ENCODE measurements around the gene VEGFB.
A peak's percentile ranks its signal among the peaks of the same experiment; 100 is the strongest.

VEGFB gene

DNA sequence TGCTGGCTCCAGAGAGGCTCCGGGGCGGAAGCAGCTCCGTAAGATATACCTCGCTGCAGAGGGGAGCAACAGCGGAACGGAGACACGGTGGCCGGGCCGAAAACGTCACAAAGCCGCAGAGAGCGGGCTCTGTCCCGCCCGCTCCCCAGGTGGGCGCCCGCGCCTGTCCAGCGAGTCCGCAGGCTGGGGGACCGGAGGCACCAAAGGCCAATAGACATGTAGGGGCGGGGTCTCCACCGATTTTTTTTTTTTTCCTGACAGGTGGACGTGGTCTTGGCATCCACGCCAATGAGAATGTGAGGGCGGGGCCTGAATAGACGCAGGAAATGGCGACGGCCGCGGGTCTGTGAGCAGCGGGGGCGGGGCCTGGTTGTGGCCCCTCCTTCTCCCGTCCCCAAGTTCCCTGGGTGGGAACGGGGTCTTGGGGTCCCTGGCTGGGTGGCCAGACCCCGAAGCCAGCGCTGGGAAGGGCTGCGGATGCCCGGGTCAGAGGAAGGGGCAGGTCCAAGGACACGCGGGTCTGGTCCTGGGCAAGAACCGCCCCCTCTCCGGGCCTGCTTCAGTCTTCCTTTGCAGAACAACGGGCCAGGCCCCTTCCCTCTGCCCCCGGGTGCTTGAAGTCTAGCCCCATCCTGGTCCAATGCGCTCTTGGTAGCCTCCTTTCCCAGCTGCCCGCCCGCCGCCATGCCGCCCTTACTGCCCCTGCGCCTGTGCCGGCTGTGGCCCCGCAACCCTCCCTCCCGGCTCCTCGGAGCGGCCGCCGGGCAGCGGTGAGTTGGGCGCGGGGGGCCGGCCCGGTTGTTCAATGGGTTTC is 4.0 kb upstream of the VEGFB start, which contains the start of gene DNAJC4:
Gene DNAJC4 (plus strand): TSS at position 378 of the 814 bp plus-strand sequence. CDS start 307 bp downstream, at position 685.
- DNase-seq = peak; percentile 31 to 94 (median 82)

DNA sequence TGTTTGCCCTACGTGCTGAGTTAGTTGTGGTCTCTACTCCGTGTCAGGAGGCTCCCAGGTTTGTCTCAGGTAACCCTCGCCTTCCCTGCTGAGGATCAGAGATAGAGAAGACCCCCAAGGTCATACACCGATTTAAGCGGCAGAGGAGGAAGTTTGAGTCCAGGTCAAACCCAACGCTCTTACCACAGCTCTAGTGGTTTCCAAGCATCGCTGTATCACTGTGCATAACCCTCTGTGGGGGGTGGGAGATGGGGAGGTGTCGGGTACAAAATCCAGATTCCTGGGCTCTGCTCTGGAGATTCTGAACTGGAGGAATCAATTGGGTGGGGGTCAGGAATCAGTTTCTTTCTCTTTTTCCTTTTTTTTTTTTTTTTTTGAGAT is 3.4 kb upstream of the VEGFB start:
- DNase-seq = no peak

DNA sequence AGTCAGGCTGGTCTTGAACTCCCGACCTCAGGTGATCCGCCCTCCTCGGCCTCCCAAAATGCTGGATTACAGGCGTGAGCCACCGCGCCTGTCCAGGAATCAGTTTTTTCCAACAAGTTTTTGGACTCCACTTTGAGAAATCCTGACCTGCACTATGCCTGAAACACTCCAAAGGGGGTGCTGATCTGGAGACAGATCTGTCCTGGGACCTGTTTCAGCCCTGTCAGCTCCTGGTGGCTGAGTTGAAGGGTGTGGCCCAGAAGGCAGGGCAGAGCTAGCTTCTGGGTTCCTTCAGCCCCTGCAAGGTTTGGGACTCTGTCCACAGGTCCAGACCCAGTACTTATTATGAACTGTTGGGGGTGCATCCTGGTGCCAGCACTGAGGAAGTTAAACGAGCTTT is 2.8 kb upstream of the VEGFB start:
- no peak for DNase-seq

DNA sequence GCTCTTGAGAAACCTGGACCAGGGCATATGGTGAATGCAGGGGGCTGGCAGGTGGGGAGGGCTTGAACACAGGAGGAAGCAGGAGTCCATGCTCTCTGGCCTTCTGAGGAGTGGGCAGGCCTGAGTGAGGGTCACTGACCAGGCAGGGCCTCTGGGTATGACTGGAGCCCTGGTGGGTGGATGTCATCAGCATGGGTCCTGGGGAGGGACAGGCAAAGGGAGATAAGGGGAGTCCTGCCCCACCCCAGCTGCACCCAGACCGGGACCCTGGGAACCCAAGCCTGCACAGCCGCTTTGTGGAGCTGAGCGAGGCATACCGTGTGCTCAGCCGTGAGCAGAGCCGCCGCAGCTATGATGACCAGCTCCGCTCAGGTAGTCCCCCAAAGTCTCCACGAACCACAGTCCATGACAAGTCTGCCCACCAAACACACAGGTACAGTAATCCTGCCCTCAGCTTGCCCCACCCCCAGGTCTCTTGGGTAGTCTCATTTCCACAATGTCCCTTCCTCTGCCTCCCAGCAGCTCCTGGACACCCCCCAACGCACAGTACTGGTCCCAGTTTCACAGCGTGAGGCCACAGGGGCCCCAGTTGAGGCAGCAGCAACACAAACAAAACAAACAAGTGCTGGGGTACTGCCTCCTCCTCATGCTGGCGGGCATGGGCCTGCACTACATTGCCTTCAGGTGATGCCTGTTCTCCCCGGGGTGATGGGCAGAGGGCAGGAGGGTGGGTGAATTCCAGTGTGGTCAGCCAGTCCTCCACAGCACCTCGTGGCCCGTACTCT is 2.0 kb upstream of the VEGFB start:
- DNase-seq = no peak

DNA sequence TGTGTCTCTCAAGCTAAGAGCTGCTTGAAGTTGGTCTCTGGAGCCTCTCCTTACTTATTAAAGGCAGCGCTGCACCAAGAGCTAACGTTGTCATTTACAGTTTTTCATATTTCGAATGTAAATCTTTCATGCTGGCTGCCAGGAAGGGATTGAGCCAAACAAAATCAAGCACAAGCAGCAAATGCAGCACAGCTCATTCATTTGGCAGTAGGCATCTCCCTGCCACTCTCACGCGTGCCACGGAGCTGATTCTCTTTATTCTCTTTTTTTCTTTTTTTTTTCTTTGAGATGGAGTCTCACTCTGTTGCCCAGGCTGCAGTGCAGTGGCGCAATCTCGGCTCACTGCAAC is 1.4 kb upstream of the VEGFB start:
- no peak for DNase-seq

DNA sequence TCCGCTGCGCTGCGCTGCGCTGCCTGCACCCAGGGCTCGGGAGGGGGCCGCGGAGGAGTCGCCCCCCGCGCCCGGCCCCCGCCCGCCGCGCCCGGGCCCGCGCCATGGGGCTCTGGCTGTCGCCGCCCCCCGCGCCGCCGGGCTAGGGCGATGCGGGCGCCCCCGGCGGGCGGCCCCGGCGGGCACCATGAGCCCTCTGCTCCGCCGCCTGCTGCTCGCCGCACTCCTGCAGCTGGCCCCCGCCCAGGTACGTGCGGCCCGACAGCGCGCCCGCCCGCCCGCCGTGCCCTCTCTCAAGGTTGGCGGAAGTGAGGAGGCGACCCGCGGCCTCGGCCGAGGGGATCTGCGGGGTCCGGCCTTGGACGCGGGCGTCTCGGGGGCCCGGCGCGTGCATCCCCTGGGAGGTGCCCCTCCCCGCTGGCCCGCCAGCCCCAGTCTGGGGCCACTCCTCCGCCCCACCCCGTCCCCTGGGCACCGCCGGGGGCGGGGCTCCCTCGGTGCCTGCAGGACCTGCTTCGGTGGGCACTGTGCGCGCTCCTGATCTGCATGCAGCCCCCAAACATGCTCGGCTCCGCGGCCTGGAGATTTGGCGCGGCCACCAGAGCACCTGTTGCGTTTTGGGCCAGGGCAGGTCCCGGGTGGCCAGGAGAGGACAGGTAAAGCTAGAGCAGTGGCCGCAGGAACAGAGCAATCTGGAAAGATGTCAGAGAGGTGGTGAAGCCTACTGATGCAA is 429 bp downstream of the VEGFB start:
- peak in 11 of 51 donors; percentile 24 to 53 (median 33) for DNase-seq

DNA sequence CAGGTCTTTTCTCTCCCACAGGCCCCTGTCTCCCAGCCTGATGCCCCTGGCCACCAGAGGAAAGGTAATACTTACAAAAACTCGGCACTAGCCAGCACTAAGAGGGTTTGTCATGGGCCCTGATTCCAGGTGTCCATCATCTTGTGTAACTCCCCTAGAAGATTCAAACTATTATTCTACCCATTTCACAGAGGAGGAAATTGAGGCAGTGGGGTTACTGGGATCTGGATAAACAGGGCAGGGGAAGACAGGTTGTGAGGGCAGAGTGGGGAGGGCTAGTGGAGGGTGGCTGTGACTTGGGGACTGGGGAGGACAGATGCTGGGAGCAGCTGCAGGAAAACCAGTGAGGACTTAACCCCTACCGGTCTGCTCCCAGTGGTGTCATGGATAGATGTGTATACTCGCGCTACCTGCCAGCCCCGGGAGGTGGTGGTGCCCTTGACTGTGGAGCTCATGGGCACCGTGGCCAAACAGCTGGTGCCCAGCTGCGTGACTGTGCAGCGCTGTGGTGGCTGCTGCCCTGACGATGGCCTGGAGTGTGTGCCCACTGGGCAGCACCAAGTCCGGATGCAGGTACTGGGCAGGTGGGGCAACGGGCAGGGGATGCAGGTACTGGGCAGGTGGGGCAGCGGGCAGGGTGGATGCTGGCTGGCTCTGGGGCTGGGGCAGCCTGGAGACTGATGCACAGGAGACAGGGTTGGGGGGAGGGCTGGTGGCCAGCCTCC is 1.2 kb downstream of the VEGFB start:
- no peak for DNase-seq

DNA sequence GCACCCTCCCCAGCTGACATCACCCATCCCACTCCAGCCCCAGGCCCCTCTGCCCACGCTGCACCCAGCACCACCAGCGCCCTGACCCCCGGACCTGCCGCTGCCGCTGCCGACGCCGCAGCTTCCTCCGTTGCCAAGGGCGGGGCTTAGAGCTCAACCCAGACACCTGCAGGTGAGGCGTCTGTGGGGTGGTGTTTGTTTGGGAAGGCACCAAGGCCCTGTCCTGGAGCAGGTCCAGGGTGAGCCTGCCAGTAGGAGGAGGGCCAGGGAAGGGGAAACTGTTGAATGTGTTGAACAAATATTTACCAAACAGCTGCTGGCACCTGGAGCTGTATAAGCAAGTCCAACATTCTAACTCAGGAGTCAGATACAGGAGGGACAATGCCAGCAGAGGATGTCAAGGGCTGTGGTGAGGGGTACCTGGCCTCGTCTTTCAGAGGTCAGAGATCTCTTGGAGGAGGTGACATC is 3.1 kb downstream of the VEGFB start:
- no peak for DNase-seq

DNA sequence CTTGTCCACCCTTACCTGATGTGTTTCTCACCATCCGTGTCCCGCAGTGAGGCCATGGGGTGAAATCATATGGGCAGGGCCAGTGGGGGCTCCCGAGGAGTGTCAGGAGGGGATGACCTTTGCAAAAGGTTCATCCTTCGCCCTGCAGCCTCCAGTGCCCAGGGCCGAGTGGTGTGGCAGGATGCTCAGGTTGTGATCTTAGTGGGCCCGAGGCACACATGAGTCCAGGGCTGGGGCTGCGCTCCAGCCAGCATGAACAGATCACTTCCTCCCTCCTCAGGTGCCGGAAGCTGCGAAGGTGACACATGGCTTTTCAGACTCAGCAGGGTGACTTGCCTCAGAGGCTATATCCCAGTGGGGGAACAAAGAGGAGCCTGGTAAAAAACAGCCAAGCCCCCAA is 3.7 kb downstream of the VEGFB start:
- no peak for DNase-seq

DNA sequence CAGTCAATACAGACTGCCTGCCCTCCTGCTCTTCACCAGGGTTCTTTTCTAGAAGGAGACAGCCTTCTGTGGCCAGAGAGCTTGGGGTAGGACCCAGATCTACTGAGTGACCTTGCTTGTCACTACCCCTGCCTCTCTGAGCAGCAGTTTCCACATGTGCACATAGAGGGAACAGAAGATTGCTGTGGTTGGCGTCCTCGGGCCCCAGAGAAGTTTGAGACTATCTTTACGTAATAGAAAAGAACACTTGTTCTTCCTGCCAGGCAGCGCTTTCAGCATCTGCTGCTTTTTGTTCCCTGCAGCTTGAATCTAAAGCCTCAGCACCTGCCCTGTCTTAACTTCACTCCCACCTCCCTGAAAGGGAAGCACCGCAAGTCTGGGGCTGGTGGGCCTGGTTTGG is 4.6 kb downstream of the VEGFB start:
- no peak for DNase-seq

DNA sequence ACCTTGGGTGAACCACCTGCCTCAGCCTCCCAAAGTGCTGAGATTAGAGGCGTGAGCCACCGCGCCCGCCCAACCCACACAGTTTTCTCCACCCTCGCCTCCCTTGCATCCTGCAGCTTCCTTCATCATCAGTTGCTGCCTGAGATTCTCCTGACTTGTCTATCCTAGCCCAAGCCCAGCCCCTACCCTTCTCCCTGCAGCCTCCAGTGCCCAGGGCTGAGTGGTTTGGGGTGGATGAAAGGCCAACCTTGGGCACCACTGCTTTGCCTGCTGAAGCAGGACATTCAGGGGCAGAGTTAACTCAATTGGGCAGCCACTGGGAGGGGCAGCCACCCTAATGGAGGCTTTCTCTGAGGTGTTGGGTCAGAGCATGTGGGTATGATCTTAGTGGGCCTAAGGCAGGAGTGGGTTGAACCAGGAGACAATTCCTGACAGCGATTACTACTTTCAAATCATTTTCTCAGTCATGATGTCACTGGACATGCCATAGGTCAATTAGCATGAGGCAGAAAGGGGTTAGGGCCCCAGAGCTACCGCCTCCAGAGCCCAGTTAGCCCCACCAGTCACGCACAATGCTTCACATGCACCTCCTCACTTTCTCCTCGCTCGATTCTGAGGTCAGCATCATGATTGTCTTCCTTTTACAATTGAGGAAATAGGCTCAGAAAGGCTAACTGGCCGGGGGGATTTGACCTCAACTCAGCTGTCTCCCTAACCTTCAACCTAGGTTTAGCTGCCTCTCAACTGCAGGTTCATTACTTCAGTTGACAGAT is 5.5 kb downstream of the VEGFB start:
- peak in 6 of 51 donors; percentile 21 to 49 (median 32) for DNase-seq

DNA sequence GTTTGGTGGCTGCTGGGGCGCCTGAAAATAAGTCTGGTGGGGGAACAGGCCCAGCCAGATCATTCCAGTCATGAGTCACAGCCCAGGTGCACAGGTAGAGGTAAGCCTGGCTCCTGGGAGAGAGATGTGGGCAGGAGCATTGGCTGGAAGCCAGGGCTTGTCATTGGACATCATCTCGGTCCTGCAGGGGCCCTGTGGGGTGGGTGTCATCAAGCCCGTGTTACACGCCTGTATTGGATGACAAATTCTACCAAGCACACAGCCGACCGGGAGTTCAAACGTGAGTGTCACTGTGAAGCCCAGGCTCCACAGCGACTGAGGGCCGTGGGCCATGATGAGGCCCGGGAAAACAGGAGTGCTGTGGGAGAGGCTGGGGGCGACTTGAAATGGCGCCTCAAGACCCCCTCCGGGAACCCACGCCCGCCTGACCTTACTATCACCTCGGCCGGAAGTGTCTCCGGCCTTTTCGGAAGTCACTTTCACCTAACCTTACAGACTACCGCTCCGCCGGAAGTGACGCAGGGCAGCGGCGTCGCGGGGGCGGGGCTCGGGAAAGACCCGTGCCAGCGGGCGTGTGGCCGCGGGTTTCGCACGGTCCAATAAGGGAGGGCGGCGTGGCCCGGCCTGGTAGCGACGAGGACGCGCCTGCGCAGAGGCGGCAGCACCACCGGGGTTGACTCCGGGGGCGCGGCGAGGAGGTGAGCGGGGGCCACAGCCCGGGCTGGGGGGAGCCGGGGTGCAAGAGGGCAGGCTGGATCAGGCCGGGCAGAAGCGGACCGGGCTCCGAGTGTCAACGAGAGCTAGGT is 6.3 kb downstream of the VEGFB start, which contains the start of gene FKBP2:
Gene FKBP2 (plus strand): TSS at position 661 of the 806 bp plus-strand sequence. CDS start 1,293 bp downstream, outside the sequence.
- peak; percentile 90 to 100 (median 98) for DNase-seq

DNA sequence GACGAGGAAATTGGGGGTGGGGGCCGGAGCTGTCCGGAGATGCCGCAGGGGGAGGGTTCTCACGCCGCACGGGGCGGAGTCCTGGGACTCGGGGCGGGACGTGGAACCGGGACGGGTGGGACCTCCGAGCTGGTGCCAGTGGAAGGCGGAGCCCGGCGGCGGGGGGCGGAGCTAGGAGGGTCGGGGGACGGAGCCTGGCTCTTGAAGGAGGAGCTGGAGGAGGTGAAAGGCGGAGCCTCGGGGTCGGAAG is 6.8 kb downstream of the VEGFB start:
- peak in 50 of 51 donors; percentile 93 to 100 (median 99) for DNase-seq

DNA sequence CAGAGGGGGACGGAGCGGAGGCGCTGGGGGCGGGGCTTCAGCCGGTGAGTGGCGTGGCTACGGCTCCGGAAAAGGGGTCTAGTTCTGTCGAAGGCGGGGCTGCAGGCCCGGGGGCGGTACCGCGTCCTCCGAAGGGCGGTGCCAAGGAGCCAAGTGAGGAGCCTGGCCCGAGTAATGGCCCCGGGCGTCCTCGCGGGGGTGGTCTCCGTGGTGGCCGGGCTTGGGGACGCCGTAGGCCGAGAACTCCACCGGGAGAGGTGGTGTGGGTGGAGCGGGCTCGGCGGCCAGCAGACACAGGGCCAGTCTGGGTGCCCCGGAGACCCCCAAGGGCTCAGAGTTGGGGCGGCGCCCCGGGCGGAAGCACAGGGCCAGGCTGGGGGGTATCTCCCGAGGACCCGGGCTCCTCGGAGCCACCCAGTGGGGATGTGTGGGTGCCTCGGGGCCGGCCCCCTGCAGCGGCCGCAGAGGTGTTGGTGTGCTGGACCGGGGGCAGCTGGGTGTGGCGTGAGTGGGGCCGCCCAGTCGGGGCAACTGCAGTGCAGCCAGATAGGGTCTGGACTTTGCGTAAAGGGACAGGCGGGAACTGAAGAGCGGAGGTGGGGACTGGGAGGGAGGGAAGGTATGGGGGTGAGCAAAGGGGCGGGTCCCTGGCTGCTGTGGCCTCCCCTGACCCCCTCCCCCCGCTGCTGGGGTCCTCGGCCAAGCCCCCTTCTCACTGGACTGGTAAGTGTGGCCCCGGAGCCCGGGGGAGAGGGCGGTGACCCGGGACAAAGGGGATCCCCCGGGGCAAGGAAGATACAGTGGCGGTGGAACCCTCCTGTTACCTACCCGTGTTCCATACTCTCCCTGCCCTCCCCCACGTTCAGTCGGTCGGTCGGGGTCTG is 7.3 kb downstream of the VEGFB start:
- DNase-seq = peak in 3 of 51 donors; percentile 38 to 62 (median 47)

DNA sequence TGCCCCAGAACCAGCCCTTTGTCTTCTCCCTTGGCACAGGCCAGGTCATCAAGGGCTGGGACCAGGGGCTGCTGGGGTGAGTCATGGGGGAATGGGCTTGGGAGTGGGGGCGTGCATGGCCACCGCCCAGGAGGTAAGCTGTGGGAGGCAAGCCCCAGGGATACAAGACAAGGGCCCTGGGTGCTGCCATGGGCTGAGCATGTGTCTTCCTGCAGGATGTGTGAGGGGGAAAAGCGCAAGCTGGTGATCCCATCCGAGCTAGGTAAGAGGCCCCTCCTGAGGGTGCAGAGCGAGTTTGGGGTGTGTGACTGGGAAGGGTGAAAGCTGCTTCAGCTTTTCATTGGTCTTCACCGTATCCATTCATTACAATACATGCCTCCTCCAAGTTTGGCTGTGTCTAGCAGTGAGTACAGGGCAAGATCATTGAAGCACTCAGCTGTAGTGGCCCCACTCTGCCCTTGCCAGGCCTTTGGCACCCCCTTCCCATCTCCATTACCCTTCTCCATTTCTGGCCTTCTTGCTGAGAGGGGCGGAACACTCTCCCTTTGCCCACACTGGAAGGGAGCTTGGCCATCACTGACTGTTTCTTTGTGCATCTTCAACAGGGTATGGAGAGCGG is 9.0 kb downstream of the VEGFB start:
- no peak for DNase-seq

DNA sequence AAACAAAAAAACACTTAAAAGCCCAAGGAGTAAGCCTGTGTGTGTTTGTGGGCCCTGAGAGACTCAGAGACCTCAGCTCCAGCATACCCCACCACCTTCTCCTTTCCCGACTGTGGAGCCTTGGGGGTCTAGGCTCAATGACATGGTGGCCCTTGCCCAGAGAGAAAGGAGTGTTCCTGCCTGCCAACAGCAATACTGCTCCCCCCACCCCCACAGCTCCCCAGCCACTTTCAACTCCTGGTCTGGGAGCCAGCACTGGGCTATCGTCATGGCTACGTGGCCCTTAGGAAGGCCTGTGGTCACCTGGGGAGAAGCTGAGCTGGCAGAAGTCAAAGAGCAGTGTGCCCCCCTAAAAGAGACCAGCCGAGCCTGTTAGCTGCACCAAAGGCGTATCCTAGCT is 9.7 kb downstream of the VEGFB start:
- no peak for DNase-seq

DNA sequence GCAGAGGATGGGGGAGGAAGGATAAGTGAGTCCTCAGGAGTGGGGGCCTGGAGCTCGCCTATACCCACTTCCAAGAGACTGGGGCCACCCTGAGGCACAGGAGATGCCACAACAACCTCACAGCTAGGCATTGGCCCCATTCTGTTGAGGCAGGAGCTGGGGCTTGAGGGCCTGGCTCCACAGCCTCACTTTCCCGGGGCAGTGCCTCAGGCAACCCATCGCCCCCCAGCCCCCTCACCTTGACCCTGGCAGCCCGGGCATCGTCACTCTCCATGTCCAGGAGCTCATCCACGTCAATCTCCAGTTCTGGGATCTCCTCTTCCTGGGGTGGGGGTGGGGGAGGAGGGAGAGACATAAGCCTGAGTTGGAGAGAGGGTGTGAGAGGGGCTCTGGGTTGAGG is 10.6 kb downstream of the VEGFB start:
- no peak for DNase-seq

DNA sequence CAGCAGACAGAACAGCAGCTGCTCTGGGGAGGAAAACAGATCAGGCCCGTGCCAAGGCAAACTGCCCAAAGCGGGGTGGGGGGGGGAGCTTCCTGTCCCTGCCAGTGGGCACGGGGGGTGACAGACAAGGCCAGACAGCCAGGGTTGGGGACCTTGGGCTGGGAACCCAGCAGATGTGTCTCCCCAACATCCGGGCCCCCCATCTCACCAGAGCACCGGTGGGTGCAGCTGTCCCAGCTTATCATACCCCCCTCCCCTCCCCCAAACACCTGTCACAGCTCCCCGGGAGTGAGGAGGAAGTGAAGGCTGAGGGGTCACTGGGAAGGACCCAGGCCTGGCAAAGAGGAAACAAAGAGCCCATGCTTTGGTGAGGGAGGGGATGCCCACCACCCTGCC is 11.0 kb downstream of the VEGFB start:
- peak in 26 of 51 donors; percentile 18 to 51 (median 36) for DNase-seq
